Epithelial cell of proximal tubule (primary cell): ENCODE data around the gene PDSS2. TPM values are rescaled to one million over a fixed set of nuclear protein-coding genes. Genes with fewer than 3 reads are reported as not detected.
A peak's percentile ranks its signal among the peaks of the same experiment; 100 is the strongest.

Experiments used
- DNase-seq: peaks from one replicate; pipeline ENCODE4 v3.0.0-alpha.2; 2011; ENCODE audit warnings: low read depth
- H3K4me3 ChIP-seq: 2 replicates; pipeline ENCODE4 v1.5.1; 2011; ENCODE audit warnings: low read depth, mild to moderate bottlenecking, low read length
- total RNA-seq: library from RNA; depleted of rRNA; stranded (reverse); fragments of >200 nt; gene quantifications from 2 replicates; pipeline ENCODE4 v1.2.3, GENCODE V29; 2015
- TF ChIP-seq, protein P1 (sequence below): conservative IDR thresholded peaks from 2 replicates; pipeline ENCODE4 v1.5.1; 2012; ENCODE audit warnings: low read depth, mild to moderate bottlenecking, low read length

Gene PDSS2
- total RNA-seq, 1 donor from 2014 or later, result 7.4 TPM

- H3K4me3 ChIP-seq, result no peak overlapping the region
- TF ChIP-seq, protein P1, sequence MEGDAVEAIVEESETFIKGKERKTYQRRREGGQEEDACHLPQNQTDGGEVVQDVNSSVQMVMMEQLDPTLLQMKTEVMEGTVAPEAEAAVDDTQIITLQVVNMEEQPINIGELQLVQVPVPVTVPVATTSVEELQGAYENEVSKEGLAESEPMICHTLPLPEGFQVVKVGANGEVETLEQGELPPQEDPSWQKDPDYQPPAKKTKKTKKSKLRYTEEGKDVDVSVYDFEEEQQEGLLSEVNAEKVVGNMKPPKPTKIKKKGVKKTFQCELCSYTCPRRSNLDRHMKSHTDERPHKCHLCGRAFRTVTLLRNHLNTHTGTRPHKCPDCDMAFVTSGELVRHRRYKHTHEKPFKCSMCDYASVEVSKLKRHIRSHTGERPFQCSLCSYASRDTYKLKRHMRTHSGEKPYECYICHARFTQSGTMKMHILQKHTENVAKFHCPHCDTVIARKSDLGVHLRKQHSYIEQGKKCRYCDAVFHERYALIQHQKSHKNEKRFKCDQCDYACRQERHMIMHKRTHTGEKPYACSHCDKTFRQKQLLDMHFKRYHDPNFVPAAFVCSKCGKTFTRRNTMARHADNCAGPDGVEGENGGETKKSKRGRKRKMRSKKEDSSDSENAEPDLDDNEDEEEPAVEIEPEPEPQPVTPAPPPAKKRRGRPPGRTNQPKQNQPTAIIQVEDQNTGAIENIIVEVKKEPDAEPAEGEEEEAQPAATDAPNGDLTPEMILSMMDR, result no peak
- no peak for DNase-seq
These were observed 131.3 kb downstream of the PDSS2 start for GRCh38 chr6:107328081-107328480.

GRCh38 chr6:107323133-107323785, 136.1 kb downstream of the PDSS2 start:
- H3K4me3 ChIP-seq, result no peak overlapping the region
- TF ChIP-seq, protein P1, result no peak
- DNase-seq, result no peak

- TF ChIP-seq, protein P1, result no peak
- no peak overlapping the region for H3K4me3 ChIP-seq
- DNase-seq, result no peak
These were observed 137.6 kb downstream of the PDSS2 start for GRCh38 chr6:107321793-107322192.

- TF ChIP-seq, protein P1, result no peak
- no peak for DNase-seq
- no peak overlapping the region for H3K4me3 ChIP-seq
These were observed 139.3 kb downstream of the PDSS2 start for GRCh38 chr6:107319906-107320530.

DNA sequence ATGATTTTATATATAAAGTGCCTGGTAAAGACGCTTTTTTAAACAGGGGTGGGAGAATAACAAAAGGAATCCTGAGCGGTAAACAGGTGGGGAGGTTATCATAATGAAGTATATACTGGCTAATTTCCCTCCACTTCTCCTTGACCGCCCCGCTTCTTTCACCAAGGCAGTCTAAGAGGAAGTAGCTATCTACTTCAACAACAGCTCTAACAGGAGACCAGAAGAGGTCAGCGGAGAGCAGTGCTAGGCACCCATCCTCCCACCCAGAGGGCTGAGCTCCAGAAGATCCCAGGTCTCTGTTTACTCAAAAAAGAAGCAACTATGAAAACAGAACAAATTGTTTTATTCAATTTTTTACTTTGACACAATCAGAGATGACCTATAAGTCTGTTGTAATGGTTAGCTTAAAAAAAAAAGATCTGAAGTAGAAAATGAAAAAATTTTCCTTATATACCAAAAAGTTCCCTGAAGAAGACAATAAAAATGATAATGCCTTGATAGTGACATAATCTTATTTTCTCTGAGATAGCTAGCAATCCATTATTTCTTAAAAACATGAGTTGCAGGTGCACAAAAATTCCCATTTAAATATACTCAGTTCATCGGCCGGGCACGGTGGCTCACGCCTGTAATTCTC, 141.1 kb downstream of the PDSS2 start:
- DNase-seq, result no peak
- TF ChIP-seq, protein P1, result peak; percentile 94
- H3K4me3 ChIP-seq, result no peak overlapping the region

GRCh38 chr6:107315114-107315513, 144.2 kb downstream of the PDSS2 start:
- DNase-seq, result no peak
- TF ChIP-seq, protein P1, result no peak
- H3K4me3 ChIP-seq, result no peak overlapping the region
